ENCODE data around the gene NBPF14.
"Not testable (repeated sequence)": the region's sequence is repeated elsewhere in the genome, so short reads cannot be mapped to it uniquely, and the experiment has no call there.

The NBPF14 gene

GRCh38 chr1:148483029-148483428 lies 112.8 kb downstream of the NBPF14 start, which contains the start of gene PPIAL4G:
PPIAL4G (minus strand) TSS chr1:148483302; CDS start chr1:148483252, 50 bp downstream.
- DNase-seq (ENCODE audit: extremely low spot score); CTCF ChIA-PET; POLR2A ChIA-PET: not testable (repeated sequence)

Data from GM10248 (cell line).